Testis (tissue), 2 donors: ENCODE measurements around the gene IL9R.
"Not testable (repeated sequence)": the region's sequence is repeated elsewhere in the genome, so short reads cannot be mapped to it uniquely, and the experiment has no call there.

ENCODE experiments used
- POLR2A ChIP-seq: fragments of 450-650 bp; IDR thresholded peaks from one replicate; pipeline ENCODE4 v1.6.1; 2017; ENCODE audit warnings: antibody characterized with exemption, mild to moderate bottlenecking, moderate library complexity
- TF ChIP-seq, protein P1 (sequence below), 3 experiments: fragments of 450-650 bp in 2 of 3; fragments of 200-600 bp in 1 of 3; sonication (generic) in 1 of 3; IDR thresholded peaks; one replicate each; pipeline ENCODE4 v1.5.1; 2016 to 2019; ENCODE audit warnings: antibody characterized with exemption in 3 of 3, mild to moderate bottlenecking in 2 of 3, moderate library complexity in 1 of 3

DNA sequence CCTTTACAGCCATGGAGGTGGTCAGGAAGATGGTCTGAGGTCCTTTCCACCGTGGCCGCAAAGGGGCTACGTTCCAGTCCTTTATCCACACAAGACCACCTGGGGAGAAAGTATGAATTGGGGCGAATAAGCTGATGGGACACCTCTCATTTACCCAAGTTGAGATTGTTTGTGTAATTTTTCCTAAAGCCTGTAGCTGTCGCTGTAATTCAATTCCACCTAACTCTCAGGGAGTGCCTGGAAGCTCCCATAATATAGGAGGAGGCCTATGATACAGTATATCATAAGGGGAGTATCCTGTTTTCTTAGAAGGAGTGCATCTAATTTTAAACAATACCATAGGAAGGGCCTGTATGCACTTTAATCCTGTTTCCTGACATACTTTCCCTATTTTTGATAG is 25.8 kb upstream of the IL9R start:
- TF ChIP-seq, protein P1, sequence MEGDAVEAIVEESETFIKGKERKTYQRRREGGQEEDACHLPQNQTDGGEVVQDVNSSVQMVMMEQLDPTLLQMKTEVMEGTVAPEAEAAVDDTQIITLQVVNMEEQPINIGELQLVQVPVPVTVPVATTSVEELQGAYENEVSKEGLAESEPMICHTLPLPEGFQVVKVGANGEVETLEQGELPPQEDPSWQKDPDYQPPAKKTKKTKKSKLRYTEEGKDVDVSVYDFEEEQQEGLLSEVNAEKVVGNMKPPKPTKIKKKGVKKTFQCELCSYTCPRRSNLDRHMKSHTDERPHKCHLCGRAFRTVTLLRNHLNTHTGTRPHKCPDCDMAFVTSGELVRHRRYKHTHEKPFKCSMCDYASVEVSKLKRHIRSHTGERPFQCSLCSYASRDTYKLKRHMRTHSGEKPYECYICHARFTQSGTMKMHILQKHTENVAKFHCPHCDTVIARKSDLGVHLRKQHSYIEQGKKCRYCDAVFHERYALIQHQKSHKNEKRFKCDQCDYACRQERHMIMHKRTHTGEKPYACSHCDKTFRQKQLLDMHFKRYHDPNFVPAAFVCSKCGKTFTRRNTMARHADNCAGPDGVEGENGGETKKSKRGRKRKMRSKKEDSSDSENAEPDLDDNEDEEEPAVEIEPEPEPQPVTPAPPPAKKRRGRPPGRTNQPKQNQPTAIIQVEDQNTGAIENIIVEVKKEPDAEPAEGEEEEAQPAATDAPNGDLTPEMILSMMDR (IDR thresholded peaks at IDR 0.05) = not testable (repeated sequence)
- TF ChIP-seq POLR2A = not testable (repeated sequence)
